ENCODE results near the gene PROSER3. TPM values are rescaled to one million over a fixed set of nuclear protein-coding genes. Genes with fewer than 3 reads are reported as not detected.

PROSER3 gene
- total RNA-seq, 1 donor from 2014 or later: 46.6 TPM

DNA sequence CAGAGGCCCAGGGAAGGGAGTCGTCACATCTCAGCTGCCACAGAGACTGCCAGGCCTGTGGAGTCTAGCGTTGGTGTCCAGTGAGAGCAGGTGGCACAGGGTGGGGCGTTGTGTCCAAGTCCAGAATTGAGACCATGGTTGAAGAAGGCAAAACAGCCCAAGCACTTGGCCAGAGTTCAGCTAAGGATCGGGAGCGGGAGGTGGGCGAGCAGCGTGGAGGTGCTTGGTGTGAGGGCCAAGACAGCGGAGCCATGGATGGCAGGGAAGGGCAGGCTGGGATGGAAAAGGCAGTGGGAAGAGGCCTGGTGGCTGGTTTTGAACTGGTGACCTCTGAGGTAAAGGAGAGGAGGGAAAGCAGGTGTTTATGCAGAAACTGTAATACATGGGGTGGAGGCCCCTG lies 23.7 kb upstream of the PROSER3 start:
- H3K9me3 Mint-ChIP-seq: no peaks in the 10 kb centered on the region
- TF ChIP-seq, protein P1, sequence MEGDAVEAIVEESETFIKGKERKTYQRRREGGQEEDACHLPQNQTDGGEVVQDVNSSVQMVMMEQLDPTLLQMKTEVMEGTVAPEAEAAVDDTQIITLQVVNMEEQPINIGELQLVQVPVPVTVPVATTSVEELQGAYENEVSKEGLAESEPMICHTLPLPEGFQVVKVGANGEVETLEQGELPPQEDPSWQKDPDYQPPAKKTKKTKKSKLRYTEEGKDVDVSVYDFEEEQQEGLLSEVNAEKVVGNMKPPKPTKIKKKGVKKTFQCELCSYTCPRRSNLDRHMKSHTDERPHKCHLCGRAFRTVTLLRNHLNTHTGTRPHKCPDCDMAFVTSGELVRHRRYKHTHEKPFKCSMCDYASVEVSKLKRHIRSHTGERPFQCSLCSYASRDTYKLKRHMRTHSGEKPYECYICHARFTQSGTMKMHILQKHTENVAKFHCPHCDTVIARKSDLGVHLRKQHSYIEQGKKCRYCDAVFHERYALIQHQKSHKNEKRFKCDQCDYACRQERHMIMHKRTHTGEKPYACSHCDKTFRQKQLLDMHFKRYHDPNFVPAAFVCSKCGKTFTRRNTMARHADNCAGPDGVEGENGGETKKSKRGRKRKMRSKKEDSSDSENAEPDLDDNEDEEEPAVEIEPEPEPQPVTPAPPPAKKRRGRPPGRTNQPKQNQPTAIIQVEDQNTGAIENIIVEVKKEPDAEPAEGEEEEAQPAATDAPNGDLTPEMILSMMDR (IDR thresholded peaks at IDR 0.05; ENCODE audit: unreplicated experiment): no peak
- no peaks in the 10 kb centered on the region for H3K4me1 Mint-ChIP-seq
- no peaks in the 10 kb centered on the region for H3K27me3 Mint-ChIP-seq (ENCODE audit: low read depth)
- no peak for DNase-seq (ENCODE audit: low spot score in 2 of 2, unreplicated experiment in 2 of 2)
- H3K4me3 Mint-ChIP-seq: no peak overlapping the region
- peaks cover 42% of the 10 kb centered on the region for H3K36me3 Mint-ChIP-seq
- no peak overlapping the region for H3K27ac Mint-ChIP-seq

DNA sequence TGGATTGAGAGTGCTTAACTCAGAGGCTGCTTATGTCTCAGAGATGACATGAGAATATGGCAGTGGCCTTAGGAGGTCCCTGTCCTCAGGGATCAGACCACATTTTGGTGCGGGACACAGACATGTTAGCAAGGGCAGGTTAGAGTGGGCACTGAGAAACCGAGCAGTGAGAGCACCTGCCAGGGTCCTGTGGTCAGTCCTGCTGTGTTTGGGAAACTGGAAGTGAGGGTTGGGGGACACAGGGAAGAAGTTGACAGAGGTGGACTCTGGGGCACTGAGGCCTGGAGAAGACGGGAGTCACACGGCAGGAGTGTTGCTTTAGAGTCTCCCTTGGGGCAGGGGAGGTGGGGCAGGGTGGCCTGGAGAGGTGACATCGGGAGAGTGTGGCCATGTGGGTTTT lies 23.1 kb upstream of the PROSER3 start:
- TF ChIP-seq, protein P1 (IDR thresholded peaks at IDR 0.05; ENCODE audit: unreplicated experiment): no peak
- H3K9me3 Mint-ChIP-seq: no peaks in the 10 kb centered on the region
- peaks cover 1% of the 10 kb centered on the region for H3K4me1 Mint-ChIP-seq
- peaks cover 41% of the 10 kb centered on the region for H3K36me3 Mint-ChIP-seq
- no peaks in the 10 kb centered on the region for H3K27me3 Mint-ChIP-seq (ENCODE audit: low read depth)
- H3K27ac Mint-ChIP-seq: no peak overlapping the region
- no peak for DNase-seq (ENCODE audit: low spot score in 2 of 2, unreplicated experiment in 2 of 2)
- H3K4me3 Mint-ChIP-seq: no peak overlapping the region

DNA sequence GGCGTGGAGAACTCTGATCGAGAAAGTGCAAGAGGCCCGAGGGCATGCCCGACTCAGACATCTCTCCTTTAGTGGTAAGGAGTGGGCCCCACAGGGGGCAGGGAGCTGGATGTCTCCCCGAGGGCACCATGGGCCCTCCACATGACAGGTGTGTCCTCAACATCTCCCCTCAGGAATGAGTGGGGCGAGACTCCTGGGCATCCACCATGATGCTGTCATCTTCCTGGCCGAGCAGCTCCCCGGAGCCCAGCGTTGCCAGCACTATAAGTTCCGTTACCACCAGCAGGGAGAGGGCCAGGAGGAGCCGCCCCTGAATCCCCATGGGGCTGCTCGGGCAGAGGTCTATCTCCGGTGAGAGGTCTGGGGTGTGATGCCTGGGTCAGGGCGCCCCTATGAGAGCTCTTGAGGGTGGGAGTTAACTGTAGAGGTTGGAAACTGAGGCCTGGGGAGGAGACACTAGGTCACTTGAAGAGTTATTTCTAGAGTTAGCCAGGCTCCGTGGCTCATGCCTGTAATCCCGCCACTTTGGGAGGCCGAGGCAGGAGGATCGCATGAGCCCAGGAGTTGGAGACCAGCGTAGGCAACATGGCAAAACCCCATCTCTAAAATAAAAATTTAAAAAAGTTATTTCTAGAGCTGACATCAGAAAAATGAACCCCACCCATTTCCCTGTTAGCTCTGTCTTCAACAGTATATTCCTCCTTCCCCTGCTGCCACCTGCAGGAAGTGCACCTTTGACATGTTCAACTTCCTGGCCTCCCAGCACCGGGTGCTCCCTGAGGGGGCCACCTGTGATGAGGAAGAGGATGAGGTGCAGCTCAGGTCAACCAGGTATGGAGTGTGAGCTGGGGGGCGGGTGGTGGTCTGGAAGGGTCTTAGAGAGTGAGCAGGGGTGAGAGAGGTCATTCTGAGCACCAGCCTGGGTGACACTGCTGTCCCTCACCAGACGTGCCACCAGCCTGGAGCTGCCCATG lies 20.8 kb upstream of the PROSER3 start:
- no peak overlapping the region for H3K27ac Mint-ChIP-seq

DNA sequence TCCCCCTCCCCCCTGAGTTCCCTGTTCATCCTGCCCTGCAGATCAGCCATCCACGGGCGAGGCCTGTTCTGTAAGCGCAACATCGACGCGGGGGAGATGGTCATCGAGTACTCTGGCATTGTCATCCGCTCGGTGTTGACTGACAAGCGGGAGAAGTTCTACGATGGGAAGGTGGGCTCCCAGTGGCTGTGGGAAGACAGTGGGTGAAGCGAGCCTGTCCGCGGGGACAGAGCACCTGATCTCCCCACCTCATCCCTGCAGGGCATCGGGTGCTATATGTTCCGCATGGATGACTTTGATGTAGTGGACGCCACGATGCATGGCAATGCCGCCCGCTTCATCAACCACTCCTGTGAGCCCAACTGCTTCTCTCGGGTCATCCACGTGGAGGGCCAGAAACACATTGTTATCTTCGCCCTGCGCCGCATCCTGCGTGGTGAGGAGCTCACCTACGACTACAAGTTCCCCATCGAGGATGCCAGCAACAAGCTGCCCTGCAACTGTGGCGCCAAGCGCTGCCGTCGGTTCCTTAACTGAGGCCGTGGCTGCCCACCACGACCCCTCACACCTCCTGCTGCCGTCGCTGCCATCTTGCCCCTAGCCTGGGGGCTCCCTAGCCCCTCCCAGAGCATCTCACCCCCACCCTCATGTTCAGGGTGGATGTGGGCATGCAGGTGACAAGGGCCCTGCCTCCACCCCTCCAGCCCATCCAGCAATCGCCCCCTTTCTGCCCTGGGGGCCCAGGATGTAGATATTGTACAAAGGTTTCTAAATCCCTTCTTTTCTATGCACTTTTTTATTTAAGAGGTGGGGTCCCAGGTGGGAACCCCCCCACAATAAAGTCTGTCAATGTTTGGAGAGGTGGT lies 19.7 kb upstream of the PROSER3 start:
- H3K27me3 Mint-ChIP-seq (ENCODE audit: low read depth): no peaks in the 10 kb centered on the region
- H3K27ac Mint-ChIP-seq: no peak overlapping the region
- H3K9me3 Mint-ChIP-seq: no peaks in the 10 kb centered on the region
- H3K4me3 Mint-ChIP-seq: no peak overlapping the region
- peaks cover 8% of the 10 kb centered on the region for H3K4me1 Mint-ChIP-seq
- H3K36me3 Mint-ChIP-seq: peaks cover 31% of the 10 kb centered on the region
- DNase-seq (ENCODE audit: low spot score in 2 of 2, unreplicated experiment in 2 of 2): no peak
- TF ChIP-seq, protein P1 (IDR thresholded peaks at IDR 0.05; ENCODE audit: unreplicated experiment): no peak

More for the DNA sequence above, 20.8 kb upstream of the PROSER3 start:
- Mint-ChIP-seq H3K27me3 (ENCODE audit: low read depth) (no peaks in the 10 kb centered on the region), H3K4me3 (no peak overlapping the region), H3K36me3 (peaks cover 27% of the 10 kb centered on the region), H3K4me1 (peaks cover 7% of the 10 kb centered on the region), H3K9me3 (no peaks in the 10 kb centered on the region)
- TF ChIP-seq, protein P1 (IDR thresholded peaks at IDR 0.05; ENCODE audit: unreplicated experiment): peak; percentile 25
- DNase-seq (ENCODE audit: low spot score in 2 of 2, unreplicated experiment in 2 of 2): no peak

DNA sequence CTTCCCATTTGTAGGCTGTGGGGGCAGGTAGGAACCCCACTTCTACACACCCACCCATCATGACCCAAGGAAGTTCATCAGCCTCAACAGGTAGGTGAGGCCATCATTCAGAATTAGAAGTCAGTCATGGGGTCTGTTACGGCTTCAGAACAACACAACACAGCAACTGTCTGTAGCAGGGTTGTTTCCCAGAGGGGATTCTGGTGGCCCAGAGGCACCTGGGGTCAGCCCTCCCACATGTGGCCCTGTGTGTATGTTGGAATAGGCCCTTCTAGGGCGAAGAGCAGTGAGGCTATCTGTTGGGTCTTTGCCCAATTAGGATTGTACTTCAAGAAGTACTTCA lies 19.1 kb upstream of the PROSER3 start:
- H3K27ac Mint-ChIP-seq: no peak overlapping the region
- no peaks in the 10 kb centered on the region for H3K27me3 Mint-ChIP-seq (ENCODE audit: low read depth)
- H3K4me3 Mint-ChIP-seq: no peak overlapping the region
- TF ChIP-seq, protein P1 (IDR thresholded peaks at IDR 0.05; ENCODE audit: unreplicated experiment): no peak
- H3K36me3 Mint-ChIP-seq: peaks cover 29% of the 10 kb centered on the region
- H3K4me1 Mint-ChIP-seq: peaks cover 8% of the 10 kb centered on the region
- DNase-seq (ENCODE audit: low spot score in 2 of 2, unreplicated experiment in 2 of 2): no peak
- H3K9me3 Mint-ChIP-seq: no peaks in the 10 kb centered on the region

All from mesothelial cell of epicardium (in vitro differentiated cells).